Fibroblast of skin of back (primary cell): ENCODE results near the gene SLC38A2. TPM values are rescaled to one million over a fixed set of nuclear protein-coding genes. Genes with fewer than 3 reads are reported as not detected.
"Not testable (repeated sequence)": the region's sequence is repeated elsewhere in the genome, so short reads cannot be mapped to it uniquely, and the experiment has no call there.

Experiments used
- DNase-seq: peaks from one replicate; pipeline ENCODE4 v3.0.0-alpha.2; 2013
- polyA plus RNA-seq, 2 experiments: library from polyadenylated mRNA; unstranded; fragments of 120-200 nt; gene quantifications; one replicate each; pipeline ENCODE4 v1.2.1, GENCODE V29; 2013; ENCODE audit not compliant: insufficient read length in 2 of 2

The SLC38A2 gene
- polyA plus RNA-seq (2013, experiment 1 of 2; ENCODE audit: insufficient read length) = 236 TPM
- 227 TPM for polyA plus RNA-seq (2013, experiment 2 of 2; ENCODE audit: insufficient read length)

GRCh38 chr12:46372544-46373300, at the start of gene SLC38A2:
TSS of gene SLC38A2 (minus strand) at chr12:46372773. CDS start at chr12:46371293, 1,480 bp downstream.
- peak; percentile 93 for DNase-seq

GRCh38 chr12:46419675-46420074, 47.1 kb upstream of the SLC38A2 start:
- no peak for DNase-seq

- DNase-seq = no peak
Observed at GRCh38 chr12:46415552-46415951, 43.0 kb upstream of the SLC38A2 start.

- no peak for DNase-seq
Observed at GRCh38 chr12:46414591-46415268, 42.2 kb upstream of the SLC38A2 start.

- DNase-seq = no peak
Observed at GRCh38 chr12:46413368-46413767, 40.8 kb upstream of the SLC38A2 start.

- no peak for DNase-seq
Observed at GRCh38 chr12:46412857-46413256, 40.3 kb upstream of the SLC38A2 start.

- DNase-seq = no peak
Observed at GRCh38 chr12:46410495-46410894, 37.9 kb upstream of the SLC38A2 start.

GRCh38 chr12:46409974-46410373, 37.4 kb upstream of the SLC38A2 start:
- DNase-seq = no peak

- no peak for DNase-seq
Observed at GRCh38 chr12:46409342-46409741, 36.8 kb upstream of the SLC38A2 start.

GRCh38 chr12:46408441-46408840, 35.9 kb upstream of the SLC38A2 start:
- DNase-seq = no peak

- DNase-seq = no peak
Observed at GRCh38 chr12:46407361-46407760, 34.8 kb upstream of the SLC38A2 start.

GRCh38 chr12:46406352-46407027, 33.9 kb upstream of the SLC38A2 start:
- peak; percentile 54 for DNase-seq

GRCh38 chr12:46404733-46405132, 32.2 kb upstream of the SLC38A2 start:
- no peak for DNase-seq

- peak; percentile 97 for DNase-seq
Observed at GRCh38 chr12:46404225-46404631, 31.7 kb upstream of the SLC38A2 start.

GRCh38 chr12:46403719-46404070, 31.1 kb upstream of the SLC38A2 start:
- DNase-seq = no peak

- peak; percentile 49 for DNase-seq
Observed at GRCh38 chr12:46402941-46403718, 30.6 kb upstream of the SLC38A2 start.

GRCh38 chr12:46402451-46402850, 29.9 kb upstream of the SLC38A2 start:
- peak; percentile 89 for DNase-seq

GRCh38 chr12:46401662-46402061, 29.1 kb upstream of the SLC38A2 start:
- peak; percentile 62 for DNase-seq

- peak; percentile 69 for DNase-seq
Observed at GRCh38 chr12:46400406-46400805, 27.8 kb upstream of the SLC38A2 start.

- not testable (repeated sequence) for DNase-seq
Observed at GRCh38 chr12:46399461-46400248, 27.1 kb upstream of the SLC38A2 start.

- DNase-seq = no peak
Observed at GRCh38 chr12:46396826-46397225, 24.3 kb upstream of the SLC38A2 start.

GRCh38 chr12:46395388-46395787, 22.8 kb upstream of the SLC38A2 start:
- DNase-seq = peak; percentile 49
